Measurements from ENCODE around the gene FAM210A.
"Not testable (repeated sequence)": the region's sequence is repeated elsewhere in the genome, so short reads cannot be mapped to it uniquely, and the experiment has no call there.

Gene FAM210A

DNA sequence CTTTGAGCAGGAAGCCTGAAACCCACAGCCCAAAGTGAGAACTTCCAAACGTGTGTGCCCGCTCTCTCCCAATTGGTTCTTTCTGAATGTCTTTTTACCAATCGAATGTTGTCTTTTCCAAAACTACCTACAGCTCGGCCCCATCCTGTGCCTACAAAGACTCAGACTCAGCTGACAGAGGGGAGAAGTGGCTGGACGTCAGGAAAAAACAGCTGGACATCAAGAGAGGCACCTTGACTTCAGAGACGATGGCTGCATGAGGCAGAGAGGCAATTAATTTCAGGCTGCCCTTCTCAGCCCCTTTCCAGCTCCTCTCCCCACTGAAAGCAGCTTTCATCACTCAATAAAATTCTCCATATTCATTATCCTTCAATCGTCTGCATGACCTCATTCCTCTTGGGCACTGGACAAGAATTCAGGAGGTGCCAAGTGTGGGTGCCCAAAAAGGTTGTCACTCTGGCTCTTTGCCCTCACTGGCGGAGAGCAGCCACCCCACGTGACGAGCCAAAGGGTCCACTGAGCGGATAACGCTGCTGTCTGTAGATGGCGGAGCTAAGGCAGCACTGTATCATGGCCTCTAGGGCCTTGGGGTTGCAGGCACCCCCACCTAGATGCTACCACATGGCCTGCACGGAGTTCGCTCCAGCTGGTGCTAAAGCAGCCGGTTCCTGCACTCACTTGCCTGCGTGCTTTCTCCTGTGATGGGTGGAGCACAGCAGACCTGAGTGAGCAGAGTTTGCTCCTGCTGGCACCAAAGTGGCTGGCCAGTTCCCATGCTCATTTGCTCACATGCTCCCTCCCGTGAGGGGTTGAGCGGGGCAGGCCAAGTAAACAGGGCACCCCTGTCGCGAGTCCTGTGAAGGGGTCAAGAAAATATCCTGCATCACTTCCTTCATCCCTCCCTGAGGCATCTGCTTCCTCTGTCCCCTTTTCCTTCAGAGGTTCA, 37.9 kb downstream of the FAM210A start:
- no peak overlapping the region for H3K4me3 ChIP-seq (ENCODE audit: control insufficient read depth, low read depth, low read length)
- no peak for DNase-seq (ENCODE audit: low read depth)

DNA sequence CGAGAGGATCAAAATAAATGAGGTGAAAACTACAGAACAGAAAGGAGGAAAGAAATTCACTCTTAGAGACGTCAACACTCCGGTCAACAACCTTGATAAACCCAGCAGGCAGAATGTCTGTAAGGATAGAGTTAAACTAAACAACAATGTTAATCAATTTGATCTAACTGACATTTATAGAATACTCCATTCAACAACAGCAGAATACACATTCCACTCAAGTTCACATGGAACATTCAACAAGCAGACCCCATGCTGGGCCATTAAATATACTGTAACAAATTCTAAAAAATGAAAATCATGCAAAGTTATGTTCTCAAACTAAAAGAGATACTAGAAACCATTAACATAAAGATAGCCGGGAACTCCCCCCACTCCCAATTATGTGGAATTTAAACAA, 41.8 kb downstream of the FAM210A start:
- TF ChIP-seq, protein P1, sequence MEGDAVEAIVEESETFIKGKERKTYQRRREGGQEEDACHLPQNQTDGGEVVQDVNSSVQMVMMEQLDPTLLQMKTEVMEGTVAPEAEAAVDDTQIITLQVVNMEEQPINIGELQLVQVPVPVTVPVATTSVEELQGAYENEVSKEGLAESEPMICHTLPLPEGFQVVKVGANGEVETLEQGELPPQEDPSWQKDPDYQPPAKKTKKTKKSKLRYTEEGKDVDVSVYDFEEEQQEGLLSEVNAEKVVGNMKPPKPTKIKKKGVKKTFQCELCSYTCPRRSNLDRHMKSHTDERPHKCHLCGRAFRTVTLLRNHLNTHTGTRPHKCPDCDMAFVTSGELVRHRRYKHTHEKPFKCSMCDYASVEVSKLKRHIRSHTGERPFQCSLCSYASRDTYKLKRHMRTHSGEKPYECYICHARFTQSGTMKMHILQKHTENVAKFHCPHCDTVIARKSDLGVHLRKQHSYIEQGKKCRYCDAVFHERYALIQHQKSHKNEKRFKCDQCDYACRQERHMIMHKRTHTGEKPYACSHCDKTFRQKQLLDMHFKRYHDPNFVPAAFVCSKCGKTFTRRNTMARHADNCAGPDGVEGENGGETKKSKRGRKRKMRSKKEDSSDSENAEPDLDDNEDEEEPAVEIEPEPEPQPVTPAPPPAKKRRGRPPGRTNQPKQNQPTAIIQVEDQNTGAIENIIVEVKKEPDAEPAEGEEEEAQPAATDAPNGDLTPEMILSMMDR (IDR thresholded peaks at IDR 0.05; ENCODE audit: control insufficient read depth, insufficient read depth, low read depth, low read length, missing control alignments) = no peak
- no peak for DNase-seq (ENCODE audit: low read depth)
- H3K4me3 ChIP-seq (ENCODE audit: control insufficient read depth, low read depth, low read length) = no peak overlapping the region

More for the DNA sequence above, 37.9 kb downstream of the FAM210A start:
- TF ChIP-seq, protein P1 (IDR thresholded peaks at IDR 0.05; ENCODE audit: control insufficient read depth, insufficient read depth, low read depth, low read length, missing control alignments) = no peak

- DNase-seq (ENCODE audit: low read depth) = no peak
- TF ChIP-seq, protein P1 (IDR thresholded peaks at IDR 0.05; ENCODE audit: control insufficient read depth, insufficient read depth, low read depth, low read length, missing control alignments) = no peak
- no peak overlapping the region for H3K4me3 ChIP-seq (ENCODE audit: control insufficient read depth, low read depth, low read length)
These were observed 44.7 kb downstream of the FAM210A start for GRCh38 chr18:13681701-13682100.

DNA sequence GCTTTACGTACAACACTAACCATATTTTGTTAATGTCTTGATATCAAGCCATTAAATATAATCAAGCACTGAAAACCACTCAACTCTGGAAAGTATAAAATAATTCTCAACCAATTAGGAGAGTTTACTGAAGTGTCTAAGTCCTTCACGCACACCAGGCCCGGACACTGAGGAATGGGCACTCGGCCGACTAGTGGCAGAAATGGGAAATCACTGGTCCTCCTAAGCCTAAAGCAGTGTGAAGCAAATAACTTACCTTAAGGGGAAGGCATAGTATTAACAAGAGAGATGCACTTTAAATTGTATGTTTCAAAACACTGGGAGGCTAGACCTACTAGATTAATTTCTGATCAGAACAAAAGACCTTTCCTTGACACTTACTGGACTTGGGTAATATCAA, 45.7 kb downstream of the FAM210A start:
- TF ChIP-seq, protein P1 (IDR thresholded peaks at IDR 0.05; ENCODE audit: control insufficient read depth, insufficient read depth, low read depth, low read length, missing control alignments) = peak; percentile 44
- DNase-seq (ENCODE audit: low read depth) = no peak
- H3K4me3 ChIP-seq (ENCODE audit: control insufficient read depth, low read depth, low read length) = no peak overlapping the region

GRCh38 chr18:13677350-13677749, 49.0 kb downstream of the FAM210A start:
- H3K4me3 ChIP-seq (ENCODE audit: control insufficient read depth, low read depth, low read length); DNase-seq (ENCODE audit: low read depth): not testable (repeated sequence)

DNA sequence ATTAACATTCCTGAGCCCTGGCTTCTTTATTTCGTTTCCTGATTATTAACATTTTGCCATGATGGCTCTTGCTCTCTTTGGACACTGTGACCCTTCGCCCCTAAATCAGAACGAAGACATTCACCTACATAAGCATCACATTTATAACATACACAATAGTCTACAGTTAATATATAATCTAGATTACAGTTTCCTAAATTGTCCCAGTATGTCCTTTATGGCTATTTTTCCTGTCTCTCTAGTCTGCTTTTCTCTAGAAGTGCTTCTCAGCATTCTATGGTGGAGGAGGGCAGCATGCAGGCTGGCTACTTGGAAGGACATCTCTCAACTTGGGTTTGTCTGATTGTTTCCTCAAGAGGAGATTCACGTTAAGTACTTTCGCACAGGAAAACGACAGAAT, 49.9 kb downstream of the FAM210A start:
- H3K4me3 ChIP-seq (ENCODE audit: control insufficient read depth, low read depth, low read length) = no peak overlapping the region
- TF ChIP-seq, protein P1 (IDR thresholded peaks at IDR 0.05; ENCODE audit: control insufficient read depth, insufficient read depth, low read depth, low read length, missing control alignments) = no peak
- no peak for DNase-seq (ENCODE audit: low read depth)

- TF ChIP-seq, protein P1 (IDR thresholded peaks at IDR 0.05; ENCODE audit: control insufficient read depth, insufficient read depth, low read depth, low read length, missing control alignments) = no peak
- H3K4me3 ChIP-seq (ENCODE audit: control insufficient read depth, low read depth, low read length) = no peak overlapping the region
- DNase-seq (ENCODE audit: low read depth) = no peak
These were observed 53.7 kb downstream of the FAM210A start for GRCh38 chr18:13672657-13673056.
